RWPE2 (cell line): ENCODE measurements around the gene TNP2.

ENCODE experiments used
- ATAC-seq: fragments of 200-7000 bp; cut with Tn5 transposase; 3 replicates; pipeline ENCODE4 v1.9.1; 2021; ENCODE audit warnings: low read depth
- DNase-seq: peaks from one replicate; pipeline ENCODE4 v3.0.0-alpha.2; 2020; ENCODE audit warnings: low spot score
- H3K27ac ChIP-seq: fragments of 450-650 bp; 2 replicates; pipeline ENCODE4 v1.5.1; 2017; ENCODE audit warnings: mild to moderate bottlenecking; ENCODE audit not compliant: poor library complexity, severe bottlenecking
- H3K27me3 ChIP-seq: fragments of 250-450 bp; sonication (Bioruptor Pico); 2 replicates; pipeline ENCODE4 v1.5.1; 2021; ENCODE audit warnings: mild to moderate bottlenecking, moderate library complexity; ENCODE audit not compliant: insufficient read depth, poor library complexity, severe bottlenecking
- H3K36me3 ChIP-seq: fragments of 250-450 bp; sonication (Bioruptor Pico); 2 replicates; pipeline ENCODE4 v1.5.1; 2020; ENCODE audit warnings: low read depth, mild to moderate bottlenecking, moderate library complexity
- H3K4me1 ChIP-seq: fragments of 250-450 bp; sonication (Bioruptor Pico); 2 replicates; pipeline ENCODE4 v1.5.1; 2021; ENCODE audit warnings: mild to moderate bottlenecking, moderate library complexity; ENCODE audit not compliant: insufficient read depth, poor library complexity, severe bottlenecking
- H3K4me3 ChIP-seq: fragments of 250-450 bp; sonication (Bioruptor Pico); 2 replicates; pipeline ENCODE4 v1.5.1; 2021; ENCODE audit warnings: mild to moderate bottlenecking, moderate library complexity; ENCODE audit not compliant: severe bottlenecking
- H3K9me3 ChIP-seq: fragments of 250-450 bp; sonication (Bioruptor Pico); 2 replicates; pipeline ENCODE4 v1.5.1; 2021; ENCODE audit warnings: mild to moderate bottlenecking, moderate library complexity; ENCODE audit not compliant: severe bottlenecking
- TF ChIP-seq, protein P1 (sequence below): fragments of 450-650 bp; IDR thresholded peaks from one replicate; pipeline ENCODE4 v1.5.1; 2017; ENCODE audit warnings: mild to moderate bottlenecking, moderate library complexity; ENCODE audit not compliant: poor library complexity, severe bottlenecking

The TNP2 gene

DNA sequence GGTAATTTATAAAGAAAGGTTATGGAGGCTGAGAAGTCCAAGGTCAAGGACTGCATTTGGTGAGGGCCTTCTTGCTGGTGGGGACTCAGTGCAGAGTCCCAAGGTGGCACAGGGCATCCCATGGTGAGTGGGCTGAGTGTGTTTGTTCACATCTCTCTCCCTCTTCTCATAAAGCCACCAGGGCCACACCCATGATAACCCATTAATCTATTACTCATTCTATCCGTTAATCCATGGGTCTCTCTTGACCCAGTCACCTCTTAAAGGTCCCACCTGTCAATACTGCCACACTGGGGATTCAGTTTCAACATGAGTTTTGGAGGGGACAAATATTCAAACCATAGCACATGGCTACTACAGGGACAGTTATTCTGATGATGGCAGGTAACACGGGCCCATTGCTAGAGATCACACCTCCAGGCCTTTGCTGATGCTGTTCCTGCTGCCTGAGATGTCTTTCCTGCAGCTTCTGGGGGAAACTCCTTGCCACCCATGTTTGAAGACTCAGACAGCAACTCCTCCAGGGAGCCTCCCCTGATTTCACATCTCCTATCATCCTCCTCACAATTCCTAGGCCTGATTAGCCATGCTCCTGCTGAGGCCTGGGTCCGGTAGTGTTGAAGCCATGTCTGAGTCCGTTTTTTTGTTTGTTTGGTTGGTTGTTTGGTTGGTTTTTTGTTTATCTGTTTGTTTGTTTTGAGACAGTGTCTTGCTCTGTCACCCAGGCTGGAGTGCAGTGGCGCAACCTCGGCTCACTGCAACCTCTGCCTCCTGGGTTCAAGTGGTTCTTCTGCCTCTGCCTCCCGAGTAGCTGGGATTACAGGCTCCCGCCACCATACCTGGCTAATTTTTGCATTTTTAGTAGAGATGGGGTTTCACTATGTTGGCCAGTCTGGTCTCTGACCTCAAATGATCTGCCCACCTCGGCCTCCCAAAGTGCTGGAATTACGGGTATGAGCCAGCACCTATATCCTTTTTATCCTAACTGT is 29.2 kb downstream of the TNP2 start:
- no peaks in the 10 kb centered on the region for H3K27me3 ChIP-seq
- no peaks in the 10 kb centered on the region for H3K9me3 ChIP-seq
- H3K36me3 ChIP-seq = no peaks in the 10 kb centered on the region
- ATAC-seq (no peak), DNase-seq (no peak)
- TF ChIP-seq, protein P1, sequence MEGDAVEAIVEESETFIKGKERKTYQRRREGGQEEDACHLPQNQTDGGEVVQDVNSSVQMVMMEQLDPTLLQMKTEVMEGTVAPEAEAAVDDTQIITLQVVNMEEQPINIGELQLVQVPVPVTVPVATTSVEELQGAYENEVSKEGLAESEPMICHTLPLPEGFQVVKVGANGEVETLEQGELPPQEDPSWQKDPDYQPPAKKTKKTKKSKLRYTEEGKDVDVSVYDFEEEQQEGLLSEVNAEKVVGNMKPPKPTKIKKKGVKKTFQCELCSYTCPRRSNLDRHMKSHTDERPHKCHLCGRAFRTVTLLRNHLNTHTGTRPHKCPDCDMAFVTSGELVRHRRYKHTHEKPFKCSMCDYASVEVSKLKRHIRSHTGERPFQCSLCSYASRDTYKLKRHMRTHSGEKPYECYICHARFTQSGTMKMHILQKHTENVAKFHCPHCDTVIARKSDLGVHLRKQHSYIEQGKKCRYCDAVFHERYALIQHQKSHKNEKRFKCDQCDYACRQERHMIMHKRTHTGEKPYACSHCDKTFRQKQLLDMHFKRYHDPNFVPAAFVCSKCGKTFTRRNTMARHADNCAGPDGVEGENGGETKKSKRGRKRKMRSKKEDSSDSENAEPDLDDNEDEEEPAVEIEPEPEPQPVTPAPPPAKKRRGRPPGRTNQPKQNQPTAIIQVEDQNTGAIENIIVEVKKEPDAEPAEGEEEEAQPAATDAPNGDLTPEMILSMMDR = no peak
- no peak overlapping the region for H3K4me3 ChIP-seq
- H3K27ac ChIP-seq = no peak overlapping the region
- no peaks in the 10 kb centered on the region for H3K4me1 ChIP-seq

- H3K36me3 ChIP-seq = no peaks in the 10 kb centered on the region
- H3K4me1 ChIP-seq = no peaks in the 10 kb centered on the region
- no peaks in the 10 kb centered on the region for H3K27me3 ChIP-seq
- TF ChIP-seq, protein P1 = no peak
- H3K4me3 ChIP-seq = no peak overlapping the region
- no peaks in the 10 kb centered on the region for H3K9me3 ChIP-seq
- H3K27ac ChIP-seq = no peak overlapping the region
- DNase-seq (no peak), ATAC-seq (no peak)
These were observed 30.6 kb downstream of the TNP2 start for GRCh38 chr16:11238272-11239202.

DNA sequence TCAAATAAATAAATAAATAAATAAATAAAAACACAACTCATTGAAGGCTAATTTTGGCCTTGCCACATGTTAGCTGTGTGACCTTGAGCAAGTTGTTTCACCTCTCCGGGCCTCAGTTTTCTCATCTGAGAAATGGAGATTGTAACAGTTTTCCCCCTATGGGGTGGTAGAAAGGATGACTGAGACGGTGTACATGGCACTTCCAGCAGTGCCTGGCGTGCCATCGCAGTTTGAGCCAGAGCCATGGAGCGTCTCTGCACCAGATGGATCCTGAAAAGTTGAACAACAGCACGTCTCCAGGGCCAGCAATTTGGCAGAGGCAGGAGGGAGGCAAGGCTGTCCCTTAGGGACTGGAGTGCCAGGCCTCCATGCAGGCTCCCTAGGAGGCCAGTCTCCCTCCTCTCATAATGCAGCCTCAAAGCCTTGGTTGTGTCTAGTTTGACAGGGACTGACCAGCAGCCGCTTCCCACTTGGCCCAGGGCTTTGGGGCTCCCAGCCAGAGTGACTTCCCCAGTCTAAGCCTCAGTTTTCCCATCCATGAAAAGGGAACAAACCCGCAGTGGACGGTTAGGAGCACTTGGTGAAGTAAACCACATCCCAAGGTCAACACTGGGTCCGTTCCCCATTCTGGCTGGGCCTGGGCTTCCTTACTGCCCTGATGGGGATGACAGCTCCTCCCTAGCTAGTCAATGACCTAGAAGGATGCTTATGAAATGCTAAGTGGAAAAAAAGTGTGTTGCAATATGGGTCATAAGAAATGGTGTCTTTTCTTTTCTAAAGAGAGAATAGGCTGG is 32.5 kb downstream of the TNP2 start:
- Histone ChIP-seq H3K4me1 (no peaks in the 10 kb centered on the region), H3K36me3 (no peaks in the 10 kb centered on the region), H3K27ac (no peak overlapping the region), H3K9me3 (no peaks in the 10 kb centered on the region), H3K4me3 (no peak overlapping the region), H3K27me3 (no peaks in the 10 kb centered on the region)
- TF ChIP-seq, protein P1 = no peak
- ATAC-seq = no peak
- DNase-seq = no peak

DNA sequence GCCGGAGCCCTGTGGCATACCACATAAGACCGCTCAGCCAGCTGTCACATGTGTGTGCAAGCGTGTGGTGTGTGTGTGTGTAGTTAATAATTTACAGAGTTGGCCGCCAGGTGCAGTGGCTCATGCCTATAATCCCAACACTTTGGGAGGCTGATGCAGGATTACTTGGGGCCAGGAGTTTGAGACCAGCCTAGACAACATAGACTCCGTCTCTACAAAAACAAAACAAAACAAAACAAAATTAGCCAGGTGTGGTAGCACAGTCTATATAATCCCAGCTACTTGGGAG is 33.5 kb downstream of the TNP2 start:
- no peaks in the 10 kb centered on the region for H3K9me3 ChIP-seq
- TF ChIP-seq, protein P1 = no peak
- no peaks in the 10 kb centered on the region for H3K36me3 ChIP-seq
- no peaks in the 10 kb centered on the region for H3K27me3 ChIP-seq
- H3K27ac ChIP-seq = no peak overlapping the region
- DNase-seq (no peak), ATAC-seq (no peak)
- H3K4me3 ChIP-seq = no peak overlapping the region
- H3K4me1 ChIP-seq = no peaks in the 10 kb centered on the region
